GM23338 (cell line): Measurements from ENCODE around the gene NUDT4. TPM values are rescaled to one million over a fixed set of nuclear protein-coding genes. Genes with fewer than 3 reads are reported as not detected.

Source experiments
- ATAC-seq: fragments of 200-7000 bp; cut with Tn5 transposase; 3 replicates; pipeline ENCODE4 v1.9.1; 2020
- DNase-seq: peaks from one replicate; pipeline ENCODE4 v3.0.0-alpha.2; 2015; ENCODE audit warnings: low spot score
- H2AFZ ChIP-seq: fragments of 200-600 bp; sonication (generic); 2 replicates; pipeline ENCODE4 v1.8.0; 2016; ENCODE audit warnings: antibody characterized with exemption, mild to moderate bottlenecking, moderate library complexity
- H3F3A ChIP-seq: fragments of 200-600 bp; sonication (generic); replicated peaks from 2 replicates; pipeline ENCODE4 v1.8.0; 2017; ENCODE audit warnings: antibody characterized with exemption, mixed run types, low read depth
- H3K27ac ChIP-seq: fragments of 200-600 bp; sonication (generic); 2 replicates; pipeline ENCODE4 v1.6.1; 2016; ENCODE audit warnings: low read depth
- H3K27me3 ChIP-seq: fragments of 200-600 bp; sonication (generic); 2 replicates; pipeline ENCODE4 v1.8.0; 2016; ENCODE audit warnings: mild to moderate bottlenecking, mixed run types, moderate library complexity; ENCODE audit not compliant: insufficient read depth
- H3K36me3 ChIP-seq: fragments of 200-600 bp; sonication (generic); 2 replicates; pipeline ENCODE4 v1.8.0; 2016; ENCODE audit warnings: mild to moderate bottlenecking; ENCODE audit not compliant: insufficient read depth
- H3K4me1 ChIP-seq: fragments of 200-600 bp; sonication (generic); 2 replicates; pipeline ENCODE4 v1.8.0; 2016; ENCODE audit warnings: mild to moderate bottlenecking, moderate library complexity; ENCODE audit not compliant: insufficient read depth
- H3K4me2 ChIP-seq: fragments of 200-600 bp; sonication (generic); 2 replicates; pipeline ENCODE4 v1.7.1; 2017; ENCODE audit warnings: mixed run types
- H3K4me3 ChIP-seq: fragments of 200-600 bp; sonication (generic); 2 replicates; pipeline ENCODE4 v1.6.1; 2016; ENCODE audit warnings: mixed run types
- H3K79me2 ChIP-seq: fragments of 200-600 bp; sonication (generic); replicated peaks from 2 replicates; pipeline ENCODE4 v1.8.0; 2017; ENCODE audit warnings: mild to moderate bottlenecking; ENCODE audit not compliant: insufficient read depth
- H3K9me2 ChIP-seq: fragments of 200-600 bp; sonication (generic); 2 replicates; pipeline ENCODE4 v1.8.0; 2017; ENCODE audit not compliant: insufficient read depth
- H4K20me1 ChIP-seq: fragments of 200-600 bp; sonication (generic); replicated peaks from 2 replicates; pipeline ENCODE4 v1.8.0; 2017; ENCODE audit warnings: mild to moderate bottlenecking; ENCODE audit not compliant: insufficient read depth
- H3K27ac Mint-ChIP-seq: 2 replicates; pipeline ENCODE4 v1.8.0; 2020; ENCODE audit warnings: inconsistent platforms, mild to moderate bottlenecking, moderate library complexity, mixed read lengths
- H3K27me3 Mint-ChIP-seq: 3 replicates; pipeline ENCODE4 v1.8.0; 2022; ENCODE audit warnings: low read depth, mild to moderate bottlenecking, moderate library complexity, mixed read lengths, inconsistent platforms; ENCODE audit not compliant: insufficient read depth, poor library complexity
- H3K36me3 Mint-ChIP-seq: 3 replicates; pipeline ENCODE4 v1.8.0; 2021; ENCODE audit warnings: low read depth, mild to moderate bottlenecking, inconsistent platforms, moderate library complexity, mixed read lengths
- H3K4me1 Mint-ChIP-seq: 3 replicates; pipeline ENCODE4 v1.8.0; 2020; ENCODE audit warnings: mild to moderate bottlenecking, inconsistent platforms, mixed read lengths
- H3K4me3 Mint-ChIP-seq: 3 replicates; pipeline ENCODE4 v1.8.0; 2021; ENCODE audit warnings: moderate library complexity, mild to moderate bottlenecking, inconsistent platforms, mixed read lengths
- H3K9me3 Mint-ChIP-seq: 3 replicates; pipeline ENCODE4 v1.8.0; 2020; ENCODE audit warnings: moderate library complexity, mild to moderate bottlenecking, inconsistent platforms, mixed read lengths
- EZH2 ChIP-seq: fragments of 200-600 bp; sonication (generic); IDR thresholded peaks from one replicate; pipeline ENCODE4 v1.8.0; 2017; ENCODE audit warnings: antibody characterized with exemption, mild to moderate bottlenecking, low read depth; ENCODE audit not compliant: unreplicated experiment
- EZH2phosphoT487 ChIP-seq: fragments of 200-600 bp; sonication (generic); IDR thresholded peaks from one replicate; pipeline ENCODE4 v1.8.1; 2018; ENCODE audit warnings: antibody characterized with exemption; ENCODE audit not compliant: unreplicated experiment
- JUNB ChIP-seq: IDR thresholded peaks from one replicate; pipeline ENCODE4 v1.6.1; 2016; ENCODE audit warnings: antibody characterized with exemption; ENCODE audit not compliant: unreplicated experiment
- NANOG ChIP-seq: IDR thresholded peaks from 2 replicates; pipeline ENCODE4 v1.6.1; 2016; ENCODE audit warnings: antibody characterized with exemption, borderline replicate concordance
- POLR2AphosphoS5 ChIP-seq: IDR thresholded peaks from 2 replicates; pipeline ENCODE4 v1.6.1; 2016; ENCODE audit warnings: antibody characterized with exemption, low read depth
- STAT1 ChIP-seq: IDR thresholded peaks from one replicate; pipeline ENCODE4 v1.6.1; 2016; ENCODE audit warnings: antibody characterized with exemption; ENCODE audit not compliant: unreplicated experiment
- ZNF114 ChIP-seq: fragments of 250-450 bp; sonication (Bioruptor Pico); IDR thresholded peaks from 2 replicates; pipeline ENCODE4 v1.5.0; 2020; ENCODE audit warnings: mild to moderate bottlenecking, moderate library complexity
- ZNF331 ChIP-seq: fragments of 250-450 bp; sonication (Bioruptor Pico); IDR thresholded peaks from 2 replicates; pipeline ENCODE4 v1.5.0; 2020; ENCODE audit warnings: low read depth, mild to moderate bottlenecking, moderate library complexity
- polyA plus RNA-seq: library from polyadenylated mRNA; unstranded; fragments of >200 nt; fragmentation: Nextera tagmentation; extraction: Ambion mirVana; gene quantifications from 2 replicates; pipeline ENCODE4 v1.2.1, GENCODE V29; 2016
- total RNA-seq: library from RNA; depleted of rRNA; stranded (reverse); fragments of >200 nt; shearing (Covaris generic); gene quantifications from 2 replicates; pipeline ENCODE4 v1.2.3, GENCODE V29; 2014
- TF ChIP-seq, protein P1 (sequence below), 2 experiments: fragments of 200-600 bp in 1 of 2; sonication (generic) in 1 of 2; conservative IDR thresholded peaks; 2 replicates each; pipeline versions ENCODE4 v1.5.1 to v1.6.1; 2016 to 2017; ENCODE audit warnings: antibody characterized with exemption in 2 of 2, low read depth in 2 of 2, mild to moderate bottlenecking in 2 of 2, moderate library complexity in 1 of 2
- TF ChIP-seq, protein P2 (sequence below): IDR thresholded peaks from 2 replicates; pipeline ENCODE4 v1.6.1; 2016; ENCODE audit warnings: antibody characterized with exemption
- TF ChIP-seq, protein P3 (sequence below): IDR thresholded peaks from one replicate; pipeline ENCODE4 v1.6.1; 2018; ENCODE audit warnings: antibody characterized with exemption; ENCODE audit not compliant: unreplicated experiment

The NUDT4 gene
- total and polyA plus RNA-seq, 2 experiments from 2014 or later, result 32.3 to 67.2 TPM

DNA sequence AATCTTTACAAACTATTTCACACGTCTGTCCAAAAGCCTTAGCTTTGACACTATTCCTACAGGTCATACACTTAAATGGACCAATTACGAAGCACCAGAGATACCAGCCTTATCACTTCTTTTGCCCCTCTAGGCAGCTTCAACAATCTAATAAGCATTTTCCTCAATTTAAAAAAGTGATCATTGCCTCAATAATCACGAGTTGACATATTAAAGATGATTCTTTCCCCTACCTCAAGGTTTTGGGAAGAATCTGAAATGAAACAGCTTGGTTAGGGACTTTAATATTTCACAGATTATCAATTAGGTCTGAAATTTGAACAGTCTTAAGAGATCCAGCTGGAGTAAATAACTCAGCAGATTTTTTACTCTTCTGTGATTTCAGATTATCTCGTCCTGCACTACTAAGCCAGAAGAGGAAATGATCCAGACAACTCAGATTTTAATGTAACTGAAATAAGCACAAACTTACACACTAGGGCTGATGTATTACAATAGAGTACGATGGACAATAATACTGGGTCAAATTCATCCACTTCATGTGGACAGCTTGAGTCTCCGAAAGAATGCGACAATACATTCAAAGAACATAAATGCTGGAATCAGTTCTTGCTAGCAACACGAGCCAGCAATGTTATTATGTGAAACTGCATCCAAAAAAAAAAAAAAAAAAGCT is 48.1 kb downstream of the NUDT4 start:
- peak overlapping the region; percentile 17 for H3K27ac Mint-ChIP-seq
- no peak overlapping the region for H3K27ac ChIP-seq
- H3K4me2 ChIP-seq, result peak overlapping the region; percentile 39; the same call in 1 of the 2 replicates

DNA sequence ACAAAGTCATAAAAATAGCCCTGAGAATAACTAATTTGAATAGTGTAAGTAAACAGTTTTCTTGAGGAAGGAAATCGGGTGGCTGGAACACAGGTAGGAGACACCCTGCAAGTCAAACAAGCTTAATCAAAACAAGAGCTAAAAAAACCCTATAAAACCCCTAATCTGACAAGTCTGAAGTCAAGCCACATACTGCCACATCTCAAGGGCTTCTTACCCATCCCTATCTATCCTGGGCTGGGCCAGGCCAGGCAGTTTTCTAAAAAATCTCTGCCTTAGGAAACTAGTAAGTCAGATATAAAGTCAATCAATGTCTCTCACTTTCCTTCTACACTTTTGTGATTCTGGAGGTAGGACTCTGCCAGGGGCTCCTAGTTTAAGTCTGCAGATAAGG is 48.7 kb downstream of the NUDT4 start:
- Mint-ChIP-seq H3K4me1 (peaks cover 62% of the 10 kb centered on the region), H3K4me3 (no peak overlapping the region), H3K9me3 (no peaks in the 10 kb centered on the region), H3K36me3 (no peaks in the 10 kb centered on the region), H3K27me3 (no peaks in the 10 kb centered on the region), H3K27ac (peak overlapping the region; percentile 29)
- ATAC-seq, result no peak; the same call in 2 of the 3 replicates
- Histone ChIP-seq H3K27ac (peak overlapping the region; percentile 69), H3K4me1 (peaks cover 51% of the 10 kb centered on the region), H3K36me3 (no peaks in the 10 kb centered on the region), H4K20me1 (peaks cover 89% of the 10 kb centered on the region), H3K9me2 (no peaks in the 10 kb centered on the region), H3K27me3 (no peaks in the 10 kb centered on the region), H3K4me2 (peak overlapping the region; percentile 39; the same call in 1 of the 2 replicates), H3K79me2 (peaks cover 100% of the 10 kb centered on the region), H2AFZ (no peak overlapping the region), H3K4me3 (no peak overlapping the region), H3F3A (no peaks in the 10 kb centered on the region)
- no peak for DNase-seq
- no peak for TF ChIP-seq EZH2phosphoT487
- TF ChIP-seq POLR2AphosphoS5, result no peak
- TF ChIP-seq, protein P1, sequence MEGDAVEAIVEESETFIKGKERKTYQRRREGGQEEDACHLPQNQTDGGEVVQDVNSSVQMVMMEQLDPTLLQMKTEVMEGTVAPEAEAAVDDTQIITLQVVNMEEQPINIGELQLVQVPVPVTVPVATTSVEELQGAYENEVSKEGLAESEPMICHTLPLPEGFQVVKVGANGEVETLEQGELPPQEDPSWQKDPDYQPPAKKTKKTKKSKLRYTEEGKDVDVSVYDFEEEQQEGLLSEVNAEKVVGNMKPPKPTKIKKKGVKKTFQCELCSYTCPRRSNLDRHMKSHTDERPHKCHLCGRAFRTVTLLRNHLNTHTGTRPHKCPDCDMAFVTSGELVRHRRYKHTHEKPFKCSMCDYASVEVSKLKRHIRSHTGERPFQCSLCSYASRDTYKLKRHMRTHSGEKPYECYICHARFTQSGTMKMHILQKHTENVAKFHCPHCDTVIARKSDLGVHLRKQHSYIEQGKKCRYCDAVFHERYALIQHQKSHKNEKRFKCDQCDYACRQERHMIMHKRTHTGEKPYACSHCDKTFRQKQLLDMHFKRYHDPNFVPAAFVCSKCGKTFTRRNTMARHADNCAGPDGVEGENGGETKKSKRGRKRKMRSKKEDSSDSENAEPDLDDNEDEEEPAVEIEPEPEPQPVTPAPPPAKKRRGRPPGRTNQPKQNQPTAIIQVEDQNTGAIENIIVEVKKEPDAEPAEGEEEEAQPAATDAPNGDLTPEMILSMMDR (conservative IDR thresholded peaks at IDR 0.05; ENCODE audit: low read depth in 2 of 2), result no peak
- TF ChIP-seq, protein P2, sequence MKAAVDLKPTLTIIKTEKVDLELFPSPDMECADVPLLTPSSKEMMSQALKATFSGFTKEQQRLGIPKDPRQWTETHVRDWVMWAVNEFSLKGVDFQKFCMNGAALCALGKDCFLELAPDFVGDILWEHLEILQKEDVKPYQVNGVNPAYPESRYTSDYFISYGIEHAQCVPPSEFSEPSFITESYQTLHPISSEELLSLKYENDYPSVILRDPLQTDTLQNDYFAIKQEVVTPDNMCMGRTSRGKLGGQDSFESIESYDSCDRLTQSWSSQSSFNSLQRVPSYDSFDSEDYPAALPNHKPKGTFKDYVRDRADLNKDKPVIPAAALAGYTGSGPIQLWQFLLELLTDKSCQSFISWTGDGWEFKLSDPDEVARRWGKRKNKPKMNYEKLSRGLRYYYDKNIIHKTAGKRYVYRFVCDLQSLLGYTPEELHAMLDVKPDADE, result no peak
- TF ChIP-seq JUNB, result no peak
- no peak for TF ChIP-seq NANOG
- TF ChIP-seq EZH2, result no peak
- TF ChIP-seq ZNF331 (CRISPR knock-in tag), result no peak
- no peak for TF ChIP-seq STAT1
- TF ChIP-seq, protein P3, sequence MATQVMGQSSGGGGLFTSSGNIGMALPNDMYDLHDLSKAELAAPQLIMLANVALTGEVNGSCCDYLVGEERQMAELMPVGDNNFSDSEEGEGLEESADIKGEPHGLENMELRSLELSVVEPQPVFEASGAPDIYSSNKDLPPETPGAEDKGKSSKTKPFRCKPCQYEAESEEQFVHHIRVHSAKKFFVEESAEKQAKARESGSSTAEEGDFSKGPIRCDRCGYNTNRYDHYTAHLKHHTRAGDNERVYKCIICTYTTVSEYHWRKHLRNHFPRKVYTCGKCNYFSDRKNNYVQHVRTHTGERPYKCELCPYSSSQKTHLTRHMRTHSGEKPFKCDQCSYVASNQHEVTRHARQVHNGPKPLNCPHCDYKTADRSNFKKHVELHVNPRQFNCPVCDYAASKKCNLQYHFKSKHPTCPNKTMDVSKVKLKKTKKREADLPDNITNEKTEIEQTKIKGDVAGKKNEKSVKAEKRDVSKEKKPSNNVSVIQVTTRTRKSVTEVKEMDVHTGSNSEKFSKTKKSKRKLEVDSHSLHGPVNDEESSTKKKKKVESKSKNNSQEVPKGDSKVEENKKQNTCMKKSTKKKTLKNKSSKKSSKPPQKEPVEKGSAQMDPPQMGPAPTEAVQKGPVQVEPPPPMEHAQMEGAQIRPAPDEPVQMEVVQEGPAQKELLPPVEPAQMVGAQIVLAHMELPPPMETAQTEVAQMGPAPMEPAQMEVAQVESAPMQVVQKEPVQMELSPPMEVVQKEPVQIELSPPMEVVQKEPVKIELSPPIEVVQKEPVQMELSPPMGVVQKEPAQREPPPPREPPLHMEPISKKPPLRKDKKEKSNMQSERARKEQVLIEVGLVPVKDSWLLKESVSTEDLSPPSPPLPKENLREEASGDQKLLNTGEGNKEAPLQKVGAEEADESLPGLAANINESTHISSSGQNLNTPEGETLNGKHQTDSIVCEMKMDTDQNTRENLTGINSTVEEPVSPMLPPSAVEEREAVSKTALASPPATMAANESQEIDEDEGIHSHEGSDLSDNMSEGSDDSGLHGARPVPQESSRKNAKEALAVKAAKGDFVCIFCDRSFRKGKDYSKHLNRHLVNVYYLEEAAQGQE, result no peak
- TF ChIP-seq ZNF114 (CRISPR knock-in tag), result no peak

More for the DNA sequence above, 48.1 kb downstream of the NUDT4 start:
- Histone ChIP-seq H3K4me1 (peaks cover 54% of the 10 kb centered on the region), H3F3A (no peaks in the 10 kb centered on the region), H3K4me3 (no peak overlapping the region), H4K20me1 (peaks cover 87% of the 10 kb centered on the region), H2AFZ (no peak overlapping the region), H3K9me2 (no peaks in the 10 kb centered on the region), H3K27me3 (no peaks in the 10 kb centered on the region), H3K36me3 (no peaks in the 10 kb centered on the region), H3K79me2 (peaks cover 98% of the 10 kb centered on the region)
- H3K4me3 Mint-ChIP-seq, result no peak overlapping the region
- H3K36me3 Mint-ChIP-seq, result no peaks in the 10 kb centered on the region
- ATAC-seq (no peak), DNase-seq (no peak)
- H3K9me3 Mint-ChIP-seq, result no peaks in the 10 kb centered on the region
- TF ChIP-seq POLR2AphosphoS5, result no peak
- no peak for TF ChIP-seq ZNF114 (CRISPR knock-in tag)
- TF ChIP-seq, protein P1 (conservative IDR thresholded peaks at IDR 0.05; ENCODE audit: low read depth in 2 of 2), result no peak
- no peak for TF ChIP-seq STAT1
- TF ChIP-seq EZH2, result no peak
- peaks cover 66% of the 10 kb centered on the region for H3K4me1 Mint-ChIP-seq
- no peaks in the 10 kb centered on the region for H3K27me3 Mint-ChIP-seq
